GM23338 (cell line): Measurements from ENCODE around the gene LDHA. TPM values are rescaled to one million over a fixed set of nuclear protein-coding genes. Genes with fewer than 3 reads are reported as not detected.

Source experiments
- ATAC-seq: fragments of 200-7000 bp; cut with Tn5 transposase; 3 replicates; pipeline ENCODE4 v1.9.1; 2020
- DNase-seq: peaks from one replicate; pipeline ENCODE4 v3.0.0-alpha.2; 2015; ENCODE audit warnings: low spot score
- H2AFZ ChIP-seq: fragments of 200-600 bp; sonication (generic); 2 replicates; pipeline ENCODE4 v1.8.0; 2016; ENCODE audit warnings: antibody characterized with exemption, mild to moderate bottlenecking, moderate library complexity
- H3F3A ChIP-seq: fragments of 200-600 bp; sonication (generic); replicated peaks from 2 replicates; pipeline ENCODE4 v1.8.0; 2017; ENCODE audit warnings: antibody characterized with exemption, mixed run types, low read depth
- H3K27ac ChIP-seq: fragments of 200-600 bp; sonication (generic); 2 replicates; pipeline ENCODE4 v1.6.1; 2016; ENCODE audit warnings: low read depth
- H3K27me3 ChIP-seq: fragments of 200-600 bp; sonication (generic); 2 replicates; pipeline ENCODE4 v1.8.0; 2016; ENCODE audit warnings: mild to moderate bottlenecking, mixed run types, moderate library complexity; ENCODE audit not compliant: insufficient read depth
- H3K36me3 ChIP-seq: fragments of 200-600 bp; sonication (generic); 2 replicates; pipeline ENCODE4 v1.8.0; 2016; ENCODE audit warnings: mild to moderate bottlenecking; ENCODE audit not compliant: insufficient read depth
- H3K4me1 ChIP-seq: fragments of 200-600 bp; sonication (generic); 2 replicates; pipeline ENCODE4 v1.8.0; 2016; ENCODE audit warnings: mild to moderate bottlenecking, moderate library complexity; ENCODE audit not compliant: insufficient read depth
- H3K4me2 ChIP-seq: fragments of 200-600 bp; sonication (generic); 2 replicates; pipeline ENCODE4 v1.7.1; 2017; ENCODE audit warnings: mixed run types
- H3K4me3 ChIP-seq: fragments of 200-600 bp; sonication (generic); 2 replicates; pipeline ENCODE4 v1.6.1; 2016; ENCODE audit warnings: mixed run types
- H3K79me2 ChIP-seq: fragments of 200-600 bp; sonication (generic); replicated peaks from 2 replicates; pipeline ENCODE4 v1.8.0; 2017; ENCODE audit warnings: mild to moderate bottlenecking; ENCODE audit not compliant: insufficient read depth
- H3K9me2 ChIP-seq: fragments of 200-600 bp; sonication (generic); 2 replicates; pipeline ENCODE4 v1.8.0; 2017; ENCODE audit not compliant: insufficient read depth
- H4K20me1 ChIP-seq: fragments of 200-600 bp; sonication (generic); replicated peaks from 2 replicates; pipeline ENCODE4 v1.8.0; 2017; ENCODE audit warnings: mild to moderate bottlenecking; ENCODE audit not compliant: insufficient read depth
- H3K27ac Mint-ChIP-seq: 2 replicates; pipeline ENCODE4 v1.8.0; 2020; ENCODE audit warnings: inconsistent platforms, mild to moderate bottlenecking, moderate library complexity, mixed read lengths
- H3K27me3 Mint-ChIP-seq: 3 replicates; pipeline ENCODE4 v1.8.0; 2022; ENCODE audit warnings: low read depth, mild to moderate bottlenecking, moderate library complexity, mixed read lengths, inconsistent platforms; ENCODE audit not compliant: insufficient read depth, poor library complexity
- H3K36me3 Mint-ChIP-seq: 3 replicates; pipeline ENCODE4 v1.8.0; 2021; ENCODE audit warnings: low read depth, mild to moderate bottlenecking, inconsistent platforms, moderate library complexity, mixed read lengths
- H3K4me1 Mint-ChIP-seq: 3 replicates; pipeline ENCODE4 v1.8.0; 2020; ENCODE audit warnings: mild to moderate bottlenecking, inconsistent platforms, mixed read lengths
- H3K4me3 Mint-ChIP-seq: 3 replicates; pipeline ENCODE4 v1.8.0; 2021; ENCODE audit warnings: moderate library complexity, mild to moderate bottlenecking, inconsistent platforms, mixed read lengths
- H3K9me3 Mint-ChIP-seq: 3 replicates; pipeline ENCODE4 v1.8.0; 2020; ENCODE audit warnings: moderate library complexity, mild to moderate bottlenecking, inconsistent platforms, mixed read lengths
- CREB1 ChIP-seq: fragments of 250-450 bp; sonication (Bioruptor Pico); IDR thresholded peaks from 2 replicates; pipeline ENCODE4 v1.5.0; 2020; ENCODE audit warnings: low read depth, mild to moderate bottlenecking, moderate library complexity
- EZH2 ChIP-seq: fragments of 200-600 bp; sonication (generic); IDR thresholded peaks from one replicate; pipeline ENCODE4 v1.8.0; 2017; ENCODE audit warnings: antibody characterized with exemption, mild to moderate bottlenecking, low read depth; ENCODE audit not compliant: unreplicated experiment
- EZH2phosphoT487 ChIP-seq: fragments of 200-600 bp; sonication (generic); IDR thresholded peaks from one replicate; pipeline ENCODE4 v1.8.1; 2018; ENCODE audit warnings: antibody characterized with exemption; ENCODE audit not compliant: unreplicated experiment
- JUNB ChIP-seq: IDR thresholded peaks from one replicate; pipeline ENCODE4 v1.6.1; 2016; ENCODE audit warnings: antibody characterized with exemption; ENCODE audit not compliant: unreplicated experiment
- NANOG ChIP-seq: IDR thresholded peaks from 2 replicates; pipeline ENCODE4 v1.6.1; 2016; ENCODE audit warnings: antibody characterized with exemption, borderline replicate concordance
- POLR2AphosphoS5 ChIP-seq: IDR thresholded peaks from 2 replicates; pipeline ENCODE4 v1.6.1; 2016; ENCODE audit warnings: antibody characterized with exemption, low read depth
- STAT1 ChIP-seq: IDR thresholded peaks from one replicate; pipeline ENCODE4 v1.6.1; 2016; ENCODE audit warnings: antibody characterized with exemption; ENCODE audit not compliant: unreplicated experiment
- ZNF114 ChIP-seq: fragments of 250-450 bp; sonication (Bioruptor Pico); IDR thresholded peaks from 2 replicates; pipeline ENCODE4 v1.5.0; 2020; ENCODE audit warnings: mild to moderate bottlenecking, moderate library complexity
- ZNF331 ChIP-seq: fragments of 250-450 bp; sonication (Bioruptor Pico); IDR thresholded peaks from 2 replicates; pipeline ENCODE4 v1.5.0; 2020; ENCODE audit warnings: low read depth, mild to moderate bottlenecking, moderate library complexity
- polyA plus RNA-seq: library from polyadenylated mRNA; unstranded; fragments of >200 nt; fragmentation: Nextera tagmentation; extraction: Ambion mirVana; gene quantifications from 2 replicates; pipeline ENCODE4 v1.2.1, GENCODE V29; 2016
- total RNA-seq: library from RNA; depleted of rRNA; stranded (reverse); fragments of >200 nt; shearing (Covaris generic); gene quantifications from 2 replicates; pipeline ENCODE4 v1.2.3, GENCODE V29; 2014
- TF ChIP-seq, protein P1 (sequence below): IDR thresholded peaks from 2 replicates; pipeline ENCODE4 v1.6.1; 2016; ENCODE audit warnings: antibody characterized with exemption
- TF ChIP-seq, protein P2 (sequence below): fragments of 250-450 bp; sonication (Bioruptor Pico); IDR thresholded peaks from 2 replicates; pipeline ENCODE4 v1.5.0; 2020; ENCODE audit warnings: mild to moderate bottlenecking, moderate library complexity
- TF ChIP-seq, protein P3 (sequence below): IDR thresholded peaks from one replicate; pipeline ENCODE4 v1.6.1; 2018; ENCODE audit warnings: antibody characterized with exemption; ENCODE audit not compliant: unreplicated experiment
- TF ChIP-seq, protein P4 (sequence below), 2 experiments: fragments of 200-600 bp in 1 of 2; sonication (generic) in 1 of 2; conservative IDR thresholded peaks; 2 replicates each; pipeline versions ENCODE4 v1.5.1 to v1.6.1; 2016 to 2017; ENCODE audit warnings: antibody characterized with exemption in 2 of 2, low read depth in 2 of 2, mild to moderate bottlenecking in 2 of 2, moderate library complexity in 1 of 2

The LDHA gene
- total and polyA plus RNA-seq, 2 experiments from 2014 or later = 432 to 467 TPM

DNA sequence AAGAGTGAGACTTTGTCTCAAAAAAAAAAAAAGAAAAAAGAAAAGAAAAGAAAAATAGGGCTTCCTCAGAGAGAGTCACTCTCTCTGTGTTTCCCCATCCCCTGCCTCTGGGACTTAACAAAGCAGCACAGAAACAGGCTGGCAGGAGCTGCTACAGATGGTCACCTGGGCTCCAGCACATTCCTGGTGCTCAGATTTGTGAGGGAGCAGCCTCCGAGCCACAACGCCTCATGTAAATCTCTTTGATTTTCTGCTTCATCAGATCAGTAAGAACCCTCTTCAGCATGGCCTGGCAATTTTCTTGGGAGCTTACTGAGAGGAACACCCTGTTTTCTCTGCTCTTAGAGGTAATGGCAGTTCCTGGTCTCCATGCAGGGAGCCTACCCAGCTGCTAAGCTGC lies 15.2 kb upstream of the LDHA start:
- Histone ChIP-seq H3F3A (no peaks in the 10 kb centered on the region), H3K9me2 (no peaks in the 10 kb centered on the region), H3K4me2 (no peak overlapping the region), H3K27me3 (no peaks in the 10 kb centered on the region), H2AFZ (peak overlapping the region; percentile 74; the same call in 1 of the 2 replicates), H3K27ac (no peak overlapping the region), H4K20me1 (no peaks in the 10 kb centered on the region), H3K79me2 (no peaks in the 10 kb centered on the region), H3K4me3 (no peak overlapping the region), H3K4me1 (no peaks in the 10 kb centered on the region), H3K36me3 (no peaks in the 10 kb centered on the region)
- Mint-ChIP-seq H3K27ac (no peak overlapping the region), H3K9me3 (no peaks in the 10 kb centered on the region), H3K27me3 (peaks cover 2% of the 10 kb centered on the region), H3K4me1 (no peaks in the 10 kb centered on the region; the same call in 2 of the 3 replicates), H3K36me3 (no peaks in the 10 kb centered on the region), H3K4me3 (no peak overlapping the region)
- DNase-seq (no peak), ATAC-seq (peak; percentile 27; the same call in 1 of the 3 replicates)
- TF ChIP-seq ZNF114 (CRISPR knock-in tag) = no peak
- no peak for TF ChIP-seq STAT1
- TF ChIP-seq, protein P1, sequence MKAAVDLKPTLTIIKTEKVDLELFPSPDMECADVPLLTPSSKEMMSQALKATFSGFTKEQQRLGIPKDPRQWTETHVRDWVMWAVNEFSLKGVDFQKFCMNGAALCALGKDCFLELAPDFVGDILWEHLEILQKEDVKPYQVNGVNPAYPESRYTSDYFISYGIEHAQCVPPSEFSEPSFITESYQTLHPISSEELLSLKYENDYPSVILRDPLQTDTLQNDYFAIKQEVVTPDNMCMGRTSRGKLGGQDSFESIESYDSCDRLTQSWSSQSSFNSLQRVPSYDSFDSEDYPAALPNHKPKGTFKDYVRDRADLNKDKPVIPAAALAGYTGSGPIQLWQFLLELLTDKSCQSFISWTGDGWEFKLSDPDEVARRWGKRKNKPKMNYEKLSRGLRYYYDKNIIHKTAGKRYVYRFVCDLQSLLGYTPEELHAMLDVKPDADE = no peak
- TF ChIP-seq, protein P2, sequence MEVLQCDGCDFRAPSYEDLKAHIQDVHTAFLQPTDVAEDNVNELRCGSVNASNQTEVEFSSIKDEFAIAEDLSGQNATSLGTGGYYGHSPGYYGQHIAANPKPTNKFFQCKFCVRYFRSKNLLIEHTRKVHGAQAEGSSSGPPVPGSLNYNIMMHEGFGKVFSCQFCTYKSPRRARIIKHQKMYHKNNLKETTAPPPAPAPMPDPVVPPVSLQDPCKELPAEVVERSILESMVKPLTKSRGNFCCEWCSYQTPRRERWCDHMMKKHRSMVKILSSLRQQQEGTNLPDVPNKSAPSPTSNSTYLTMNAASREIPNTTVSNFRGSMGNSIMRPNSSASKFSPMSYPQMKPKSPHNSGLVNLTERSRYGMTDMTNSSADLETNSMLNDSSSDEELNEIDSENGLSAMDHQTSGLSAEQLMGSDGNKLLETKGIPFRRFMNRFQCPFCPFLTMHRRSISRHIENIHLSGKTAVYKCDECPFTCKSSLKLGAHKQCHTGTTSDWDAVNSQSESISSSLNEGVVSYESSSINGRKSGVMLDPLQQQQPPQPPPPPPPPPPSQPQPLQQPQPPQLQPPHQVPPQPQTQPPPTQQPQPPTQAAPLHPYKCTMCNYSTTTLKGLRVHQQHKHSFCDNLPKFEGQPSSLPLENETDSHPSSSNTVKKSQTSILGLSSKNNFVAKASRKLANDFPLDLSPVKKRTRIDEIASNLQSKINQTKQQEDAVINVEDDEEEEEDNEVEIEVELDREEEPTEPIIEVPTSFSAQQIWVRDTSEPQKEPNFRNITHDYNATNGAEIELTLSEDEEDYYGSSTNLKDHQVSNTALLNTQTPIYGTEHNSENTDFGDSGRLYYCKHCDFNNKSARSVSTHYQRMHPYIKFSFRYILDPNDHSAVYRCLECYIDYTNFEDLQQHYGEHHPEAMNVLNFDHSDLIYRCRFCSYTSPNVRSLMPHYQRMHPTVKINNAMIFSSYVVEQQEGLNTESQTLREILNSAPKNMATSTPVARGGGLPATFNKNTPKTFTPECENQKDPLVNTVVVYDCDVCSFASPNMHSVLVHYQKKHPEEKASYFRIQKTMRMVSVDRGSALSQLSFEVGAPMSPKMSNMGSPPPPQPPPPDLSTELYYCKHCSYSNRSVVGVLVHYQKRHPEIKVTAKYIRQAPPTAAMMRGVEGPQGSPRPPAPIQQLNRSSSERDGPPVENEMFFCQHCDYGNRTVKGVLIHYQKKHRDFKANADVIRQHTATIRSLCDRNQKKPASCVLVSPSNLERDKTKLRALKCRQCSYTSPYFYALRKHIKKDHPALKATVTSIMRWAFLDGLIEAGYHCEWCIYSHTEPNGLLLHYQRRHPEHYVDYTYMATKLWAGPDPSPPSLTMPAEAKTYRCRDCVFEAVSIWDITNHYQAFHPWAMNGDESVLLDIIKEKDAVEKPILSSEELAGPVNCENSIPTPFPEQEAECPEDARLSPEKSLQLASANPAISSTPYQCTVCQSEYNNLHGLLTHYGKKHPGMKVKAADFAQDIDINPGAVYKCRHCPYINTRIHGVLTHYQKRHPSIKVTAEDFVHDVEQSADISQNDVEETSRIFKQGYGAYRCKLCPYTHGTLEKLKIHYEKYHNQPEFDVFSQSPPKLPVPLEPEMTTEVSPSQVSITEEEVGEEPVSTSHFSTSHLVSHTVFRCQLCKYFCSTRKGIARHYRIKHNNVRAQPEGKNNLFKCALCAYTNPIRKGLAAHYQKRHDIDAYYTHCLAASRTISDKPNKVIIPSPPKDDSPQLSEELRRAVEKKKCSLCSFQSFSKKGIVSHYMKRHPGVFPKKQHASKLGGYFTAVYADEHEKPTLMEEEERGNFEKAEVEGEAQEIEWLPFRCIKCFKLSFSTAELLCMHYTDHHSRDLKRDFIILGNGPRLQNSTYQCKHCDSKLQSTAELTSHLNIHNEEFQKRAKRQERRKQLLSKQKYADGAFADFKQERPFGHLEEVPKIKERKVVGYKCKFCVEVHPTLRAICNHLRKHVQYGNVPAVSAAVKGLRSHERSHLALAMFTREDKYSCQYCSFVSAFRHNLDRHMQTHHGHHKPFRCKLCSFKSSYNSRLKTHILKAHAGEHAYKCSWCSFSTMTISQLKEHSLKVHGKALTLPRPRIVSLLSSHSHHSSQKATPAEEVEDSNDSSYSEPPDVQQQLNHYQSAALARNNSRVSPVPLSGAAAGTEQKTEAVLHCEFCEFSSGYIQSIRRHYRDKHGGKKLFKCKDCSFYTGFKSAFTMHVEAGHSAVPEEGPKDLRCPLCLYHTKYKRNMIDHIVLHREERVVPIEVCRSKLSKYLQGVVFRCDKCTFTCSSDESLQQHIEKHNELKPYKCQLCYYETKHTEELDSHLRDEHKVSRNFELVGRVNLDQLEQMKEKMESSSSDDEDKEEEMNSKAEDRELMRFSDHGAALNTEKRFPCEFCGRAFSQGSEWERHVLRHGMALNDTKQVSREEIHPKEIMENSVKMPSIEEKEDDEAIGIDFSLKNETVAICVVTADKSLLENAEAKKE = no peak
- TF ChIP-seq JUNB = no peak
- TF ChIP-seq ZNF331 = no peak
- no peak for TF ChIP-seq NANOG
- no peak for TF ChIP-seq EZH2
- TF ChIP-seq POLR2AphosphoS5 = no peak
- TF ChIP-seq, protein P3, sequence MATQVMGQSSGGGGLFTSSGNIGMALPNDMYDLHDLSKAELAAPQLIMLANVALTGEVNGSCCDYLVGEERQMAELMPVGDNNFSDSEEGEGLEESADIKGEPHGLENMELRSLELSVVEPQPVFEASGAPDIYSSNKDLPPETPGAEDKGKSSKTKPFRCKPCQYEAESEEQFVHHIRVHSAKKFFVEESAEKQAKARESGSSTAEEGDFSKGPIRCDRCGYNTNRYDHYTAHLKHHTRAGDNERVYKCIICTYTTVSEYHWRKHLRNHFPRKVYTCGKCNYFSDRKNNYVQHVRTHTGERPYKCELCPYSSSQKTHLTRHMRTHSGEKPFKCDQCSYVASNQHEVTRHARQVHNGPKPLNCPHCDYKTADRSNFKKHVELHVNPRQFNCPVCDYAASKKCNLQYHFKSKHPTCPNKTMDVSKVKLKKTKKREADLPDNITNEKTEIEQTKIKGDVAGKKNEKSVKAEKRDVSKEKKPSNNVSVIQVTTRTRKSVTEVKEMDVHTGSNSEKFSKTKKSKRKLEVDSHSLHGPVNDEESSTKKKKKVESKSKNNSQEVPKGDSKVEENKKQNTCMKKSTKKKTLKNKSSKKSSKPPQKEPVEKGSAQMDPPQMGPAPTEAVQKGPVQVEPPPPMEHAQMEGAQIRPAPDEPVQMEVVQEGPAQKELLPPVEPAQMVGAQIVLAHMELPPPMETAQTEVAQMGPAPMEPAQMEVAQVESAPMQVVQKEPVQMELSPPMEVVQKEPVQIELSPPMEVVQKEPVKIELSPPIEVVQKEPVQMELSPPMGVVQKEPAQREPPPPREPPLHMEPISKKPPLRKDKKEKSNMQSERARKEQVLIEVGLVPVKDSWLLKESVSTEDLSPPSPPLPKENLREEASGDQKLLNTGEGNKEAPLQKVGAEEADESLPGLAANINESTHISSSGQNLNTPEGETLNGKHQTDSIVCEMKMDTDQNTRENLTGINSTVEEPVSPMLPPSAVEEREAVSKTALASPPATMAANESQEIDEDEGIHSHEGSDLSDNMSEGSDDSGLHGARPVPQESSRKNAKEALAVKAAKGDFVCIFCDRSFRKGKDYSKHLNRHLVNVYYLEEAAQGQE = no peak
- no peak for TF ChIP-seq EZH2phosphoT487
- TF ChIP-seq CREB1 (CRISPR knock-in tag) = no peak
- TF ChIP-seq, protein P4, sequence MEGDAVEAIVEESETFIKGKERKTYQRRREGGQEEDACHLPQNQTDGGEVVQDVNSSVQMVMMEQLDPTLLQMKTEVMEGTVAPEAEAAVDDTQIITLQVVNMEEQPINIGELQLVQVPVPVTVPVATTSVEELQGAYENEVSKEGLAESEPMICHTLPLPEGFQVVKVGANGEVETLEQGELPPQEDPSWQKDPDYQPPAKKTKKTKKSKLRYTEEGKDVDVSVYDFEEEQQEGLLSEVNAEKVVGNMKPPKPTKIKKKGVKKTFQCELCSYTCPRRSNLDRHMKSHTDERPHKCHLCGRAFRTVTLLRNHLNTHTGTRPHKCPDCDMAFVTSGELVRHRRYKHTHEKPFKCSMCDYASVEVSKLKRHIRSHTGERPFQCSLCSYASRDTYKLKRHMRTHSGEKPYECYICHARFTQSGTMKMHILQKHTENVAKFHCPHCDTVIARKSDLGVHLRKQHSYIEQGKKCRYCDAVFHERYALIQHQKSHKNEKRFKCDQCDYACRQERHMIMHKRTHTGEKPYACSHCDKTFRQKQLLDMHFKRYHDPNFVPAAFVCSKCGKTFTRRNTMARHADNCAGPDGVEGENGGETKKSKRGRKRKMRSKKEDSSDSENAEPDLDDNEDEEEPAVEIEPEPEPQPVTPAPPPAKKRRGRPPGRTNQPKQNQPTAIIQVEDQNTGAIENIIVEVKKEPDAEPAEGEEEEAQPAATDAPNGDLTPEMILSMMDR (conservative IDR thresholded peaks at IDR 0.05; ENCODE audit: low read depth in 2 of 2) = no peak
